Renal cortex interstitium (tissue), 11 donors: ENCODE data around the gene SCUBE3. TPM values are rescaled to one million over a fixed set of nuclear protein-coding genes. Genes with fewer than 3 reads are reported as not detected.

Experiments used
- DNase-seq, 11 donors: peaks; one replicate each; pipeline ENCODE4 v3.0.0-alpha.2; 2013; ENCODE audit warnings: low read depth in 9 of 11, low spot score in 4 of 11; ENCODE audit errors: extremely low read depth in 1 of 11
- polyA plus RNA-seq, 3 donors: library from polyadenylated mRNA; unstranded; fragments of 120-200 nt; gene quantifications; one replicate each; pipeline ENCODE4 v1.2.1, GENCODE V29; 2013; ENCODE audit not compliant: insufficient read length in 3 of 3

The SCUBE3 gene
- polyA plus RNA-seq, 3 donors = 49.2 to 56.9 (median 49.5) TPM

GRCh38 chr6:35287671-35288396 lies 74.1 kb downstream of the SCUBE3 start:
- no peak for DNase-seq

- no peak for DNase-seq
Observed at GRCh38 chr6:35288834-35289233, 75.1 kb downstream of the SCUBE3 start.

GRCh38 chr6:35291491-35291890 lies 77.7 kb downstream of the SCUBE3 start:
- DNase-seq = no peak

- DNase-seq = no peak
Observed at GRCh38 chr6:35292494-35292893, 78.7 kb downstream of the SCUBE3 start.

GRCh38 chr6:35293681-35294080 lies 79.9 kb downstream of the SCUBE3 start:
- DNase-seq = no peak

- peak in 1 of 11 donors; percentile 15 for DNase-seq
Observed at GRCh38 chr6:35294308-35294945, 80.7 kb downstream of the SCUBE3 start.

- no peak for DNase-seq
Observed at GRCh38 chr6:35295036-35295435, 81.3 kb downstream of the SCUBE3 start.

- no peak for DNase-seq
Observed at GRCh38 chr6:35295521-35296315, 82.0 kb downstream of the SCUBE3 start.

GRCh38 chr6:35296931-35297600 lies 83.3 kb downstream of the SCUBE3 start:
- no peak for DNase-seq

GRCh38 chr6:35297601-35298481 lies 84.1 kb downstream of the SCUBE3 start, which contains the start of gene DEF6:
TSS of gene DEF6 (plus strand) at chr6:35297818. CDS start at chr6:35297857, 39 bp downstream.
- peak; percentile 53 to 85 (median 80) for DNase-seq

- DNase-seq = no peak
Observed at GRCh38 chr6:35298625-35299140, 84.9 kb downstream of the SCUBE3 start.

- DNase-seq = no peak
Observed at GRCh38 chr6:35299674-35300073, 85.9 kb downstream of the SCUBE3 start.

- no peak for DNase-seq
Observed at GRCh38 chr6:35300848-35301247, 87.1 kb downstream of the SCUBE3 start.

Other genes with a start within 250 kb of the SCUBE3 start
- gene TCP11, start 72.6 kb upstream of the SCUBE3 start, polyA plus RNA-seq = 1 to 10 TPM; 1.8 to 3.2 (median 2.8) TPM
- 10 to 100 TPM; 44.8 to 67.2 (median 50.6) TPM for gene ZNF76, start 45.8 kb downstream of the SCUBE3 start, polyA plus RNA-seq
- gene DEF6, start 83.9 kb downstream of the SCUBE3 start, polyA plus RNA-seq = 1 to 10 TPM; 3.9 to 5.2 (median 4.8) TPM
- 10 to 100 TPM; 20.1 to 32.3 (median 23.9) TPM for gene PPARD, start 128.6 kb downstream of the SCUBE3 start, polyA plus RNA-seq
- 1 to 10 TPM; 9.1 to 9.8 (median 9.5) TPM for gene FANCE, start 238.4 kb downstream of the SCUBE3 start, polyA plus RNA-seq